GM12865 (cell line): ENCODE measurements around the gene PPP6R1.

Experiments used
- DNase-seq: peaks from one replicate; pipeline ENCODE4 v3.0.0; 2010; ENCODE audit warnings: low read depth
- H3K4me3 ChIP-seq: 2 replicates; pipeline ENCODE4 v1.5.1; 2011; ENCODE audit warnings: mild to moderate bottlenecking, low read depth, low read length, control low read depth
- TF ChIP-seq, protein P1 (sequence below): IDR thresholded peaks from 2 replicates; pipeline ENCODE4 v1.5.1; 2011; ENCODE audit warnings: low read length, control low read depth, low read depth, inconsistent platforms; ENCODE audit not compliant: insufficient read depth; ENCODE audit errors: missing control alignments

PPP6R1 gene

GRCh38 chr19:55304279-55304978 lies 45.6 kb upstream of the PPP6R1 start:
- TF ChIP-seq, protein P1, sequence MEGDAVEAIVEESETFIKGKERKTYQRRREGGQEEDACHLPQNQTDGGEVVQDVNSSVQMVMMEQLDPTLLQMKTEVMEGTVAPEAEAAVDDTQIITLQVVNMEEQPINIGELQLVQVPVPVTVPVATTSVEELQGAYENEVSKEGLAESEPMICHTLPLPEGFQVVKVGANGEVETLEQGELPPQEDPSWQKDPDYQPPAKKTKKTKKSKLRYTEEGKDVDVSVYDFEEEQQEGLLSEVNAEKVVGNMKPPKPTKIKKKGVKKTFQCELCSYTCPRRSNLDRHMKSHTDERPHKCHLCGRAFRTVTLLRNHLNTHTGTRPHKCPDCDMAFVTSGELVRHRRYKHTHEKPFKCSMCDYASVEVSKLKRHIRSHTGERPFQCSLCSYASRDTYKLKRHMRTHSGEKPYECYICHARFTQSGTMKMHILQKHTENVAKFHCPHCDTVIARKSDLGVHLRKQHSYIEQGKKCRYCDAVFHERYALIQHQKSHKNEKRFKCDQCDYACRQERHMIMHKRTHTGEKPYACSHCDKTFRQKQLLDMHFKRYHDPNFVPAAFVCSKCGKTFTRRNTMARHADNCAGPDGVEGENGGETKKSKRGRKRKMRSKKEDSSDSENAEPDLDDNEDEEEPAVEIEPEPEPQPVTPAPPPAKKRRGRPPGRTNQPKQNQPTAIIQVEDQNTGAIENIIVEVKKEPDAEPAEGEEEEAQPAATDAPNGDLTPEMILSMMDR = no peak

GRCh38 chr19:55303477-55303876 lies 44.7 kb upstream of the PPP6R1 start:
- H3K4me3 ChIP-seq = no peak overlapping the region
- no peak for DNase-seq
- TF ChIP-seq, protein P1 = no peak

More at GRCh38 chr19:55304279-55304978, 45.6 kb upstream of the PPP6R1 start:
- no peak overlapping the region for H3K4me3 ChIP-seq
- DNase-seq = peak; percentile 78

- DNase-seq = no peak
- peak overlapping the region; percentile 58 for H3K4me3 ChIP-seq
- TF ChIP-seq, protein P1 = no peak
Measured at GRCh38 chr19:55302318-55302703, 43.5 kb upstream of the PPP6R1 start.

GRCh38 chr19:55301459-55302317 lies 42.9 kb upstream of the PPP6R1 start:
- peak overlapping the region; percentile 58 for H3K4me3 ChIP-seq
- TF ChIP-seq, protein P1 = peak; percentile 97
- DNase-seq = peak; percentile 89

- DNase-seq = no peak
- H3K4me3 ChIP-seq = no peak overlapping the region
- TF ChIP-seq, protein P1 = no peak
Measured at GRCh38 chr19:55300886-55301458, 42.2 kb upstream of the PPP6R1 start.

DNA sequence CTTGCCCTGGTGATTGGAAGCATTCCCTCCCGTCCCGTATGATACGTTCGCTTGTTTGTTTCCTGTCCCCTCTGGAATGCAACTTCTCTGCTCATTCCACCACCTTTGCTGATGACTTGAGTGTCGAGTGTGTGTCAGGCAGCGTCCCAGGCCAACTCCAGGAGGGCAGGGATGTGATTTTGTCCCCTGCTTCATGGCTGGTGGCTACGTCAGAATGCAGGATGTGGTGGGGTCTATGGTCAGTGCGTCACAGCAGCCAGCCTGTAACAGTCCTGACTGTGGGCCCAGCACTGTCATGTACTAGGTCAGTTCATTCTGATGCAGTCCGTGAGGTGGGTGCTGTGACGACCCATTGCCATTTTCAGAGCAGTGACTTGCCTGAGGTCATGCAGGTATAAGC lies 41.2 kb upstream of the PPP6R1 start:
- TF ChIP-seq, protein P1 = no peak
- no peak overlapping the region for H3K4me3 ChIP-seq
- no peak for DNase-seq
